GM12878 (cell line): ENCODE measurements around the gene CCDC68. TPM values are rescaled to one million over a fixed set of nuclear protein-coding genes. Genes with fewer than 3 reads are reported as not detected.

Source experiments
- ATAC-seq: fragments of 200-7000 bp; cut with Tn5 transposase; 3 replicates; pipeline ENCODE4 v1.9.1; 2020; ENCODE audit warnings: mild to moderate bottlenecking, moderate library complexity
- BruUV-seq: library from RNA; stranded (reverse); fragments of 400-500 nt; replicated peaks from 2 replicates; lab custom pipeline; 2021; lab: Mats Ljungman, UMichigan
- CTCF ChIA-PET: fragments of 300-600 bp; sonication (Branson Sonifier 250); formaldehyde crosslinking; extraction: SDS; loops from one replicate; lab custom pipeline; 2021; ENCODE audit warnings: inconsistent platforms; lab: Yijun Ruan, JAX
- POLR2A ChIA-PET: fragments of 350-600 bp; formaldehyde crosslinking; extraction: SDS; loops from one replicate; lab custom pipeline; 2021; ENCODE audit warnings: inconsistent platforms; lab: Charles Lee
- RAD21 ChIA-PET: fragments of 300-600 bp; sonication (Branson Sonifier 250); formaldehyde crosslinking; loops from one replicate; lab custom pipeline; 2023; ENCODE audit warnings: antibody characterized with exemption; ENCODE audit not compliant: unreplicated experiment; lab: Charles Lee
- SMC1A ChIA-PET: fragments of 300-600 bp; sonication (Branson Sonifier 250); formaldehyde crosslinking; loops from one replicate; lab custom pipeline; 2023; ENCODE audit not compliant: unreplicated experiment, uncharacterized antibody; lab: Charles Lee
- DNase-seq: peaks from one replicate; pipeline ENCODE4 v3.0.0-alpha.2; 2011; ENCODE audit warnings: low read depth, low spot score
- FAIRE-seq: peaks from 3 replicates; lab custom pipeline; 2011; peaks lifted over from hg19 to GRCh38; lab: Jason Lieb, UNC
- H2AFZ ChIP-seq: 2 replicates; pipeline ENCODE4 v1.6.0; 2011; ENCODE audit warnings: low read depth, low read length, control low read depth; ENCODE audit not compliant: control insufficient read depth
- H3K27ac ChIP-seq: 2 replicates; pipeline ENCODE4 v1.5.1; 2011; ENCODE audit warnings: control low read depth; ENCODE audit not compliant: control insufficient read depth, insufficient read depth
- H3K27me3 ChIP-seq, 2 experiments: replicated peaks in 1 of 2; 2 replicates each; pipeline versions ENCODE4 v1.6.0 to v1.6.1; 2011; ENCODE audit warnings: low read length in 1 of 2; ENCODE audit not compliant: control insufficient read depth in 2 of 2, insufficient read depth in 2 of 2
- H3K36me3 ChIP-seq, 2 experiments: 2 replicates each; pipeline ENCODE4 v1.5.1; 2011; ENCODE audit warnings: low read length in 1 of 2; ENCODE audit not compliant: control insufficient read depth in 2 of 2, insufficient read depth in 2 of 2
- H3K4me1 ChIP-seq: 2 replicates; pipeline ENCODE4 v1.6.1; 2011; ENCODE audit warnings: mild to moderate bottlenecking, low read length, moderate library complexity, mixed read lengths; ENCODE audit not compliant: control insufficient read depth, insufficient read depth
- H3K4me2 ChIP-seq: 2 replicates; pipeline ENCODE4 v1.6.0; 2011; ENCODE audit warnings: control low read depth; ENCODE audit not compliant: control insufficient read depth, insufficient read depth
- H3K4me3 ChIP-seq: fragments of 200-600 bp; sonication (generic); 2 replicates; pipeline ENCODE4 v1.5.1; 2016
- H3K79me2 ChIP-seq: 2 replicates; pipeline ENCODE4 v1.6.0; 2011; ENCODE audit warnings: low read length; ENCODE audit not compliant: control insufficient read depth, insufficient read depth
- H3K9ac ChIP-seq: 2 replicates; pipeline ENCODE4 v1.8.0; 2011; ENCODE audit warnings: low read length, control low read depth, mixed read lengths; ENCODE audit not compliant: control insufficient read depth, insufficient read depth
- H3K9me3 ChIP-seq: replicated peaks from 3 replicates; pipeline ENCODE4 v1.5.1; 2011; ENCODE audit warnings: mild to moderate bottlenecking, low read length; ENCODE audit not compliant: control insufficient read depth, insufficient read depth
- H4K20me1 ChIP-seq: 2 replicates; pipeline ENCODE4 v1.6.0; 2011; ENCODE audit not compliant: control insufficient read depth, insufficient read depth
- CHD2 ChIP-seq: IDR thresholded peaks from 2 replicates; pipeline ENCODE4 v1.6.1; 2011; ENCODE audit warnings: low read depth, low read length, improper control_type of control experiment, borderline replicate concordance
- E2F4 ChIP-seq: IDR thresholded peaks from 2 replicates; pipeline ENCODE4 v1.6.1; 2012; ENCODE audit warnings: low read depth, low read length, improper control_type of control experiment
- ELK1 ChIP-seq: IDR thresholded peaks from 2 replicates; pipeline ENCODE4 v1.6.1; 2012; ENCODE audit warnings: low read depth, low read length, improper control_type of control experiment
- ESRRA ChIP-seq: IDR thresholded peaks from 2 replicates; pipeline ENCODE4 v1.6.1; 2012; ENCODE audit warnings: mild to moderate bottlenecking, low read length, improper control_type of control experiment
- JUND ChIP-seq: IDR thresholded peaks from 2 replicates; pipeline ENCODE4 v1.6.1; 2012; ENCODE audit warnings: low read depth, mild to moderate bottlenecking, low read length, improper control_type of control experiment, moderate library complexity
- PAX8 ChIP-seq: fragments of 450-650 bp; IDR thresholded peaks from 2 replicates; pipeline ENCODE4 v1.6.1; 2017; ENCODE audit warnings: mild to moderate bottlenecking, moderate library complexity
- POLR2A ChIP-seq: IDR thresholded peaks from 2 replicates; pipeline ENCODE4 v1.6.1; 2011; ENCODE audit warnings: low read depth, mild to moderate bottlenecking, low read length
- SP1 ChIP-seq: IDR thresholded peaks from one replicate; pipeline ENCODE4 v1.6.1; 2011; ENCODE audit warnings: low read depth, low read length
- ZSCAN29 ChIP-seq: fragments of 450-650 bp; IDR thresholded peaks from 2 replicates; pipeline ENCODE4 v1.6.1; 2017; ENCODE audit warnings: mild to moderate bottlenecking, moderate library complexity
- WGBS: methylation state at CpG from one replicate; pipeline ENCODE4 v1.1.6; 2016; ENCODE audit warnings: low lambda C conversion rate; ENCODE audit not compliant: insufficient replicate concordance, insufficient coverage; ENCODE audit errors: missing lambda C conversion rate; 5-methylcytosine and 5-hydroxymethylcytosine counted together
- in situ Hi-C: fragments of 300-500 bp; cut with MboI; formaldehyde crosslinking; loops from 9 replicates; pipeline ENCODE4 v1.14.3; 2018; ENCODE audit warnings: mixed read lengths
- intact Hi-C: fragments of 100-400 bp; cut with micrococcal nuclease; formaldehyde crosslinking; loops from one replicate; pipeline ENCODE4 v1.14.2; 2022; ENCODE audit not compliant: unreplicated experiment
- polyA plus RNA-seq, 11 experiments: library from polyadenylated mRNA; depleted of rRNA in 4 of 11; unstranded in 6 of 11; stranded (reverse) in 5 of 11; fragments of >200 nt; fragmentation: Nextera tagmentation in 4 of 11; fragmentation: Illumina TruSeq in 1 of 11; extraction: Ambion mirVana in 4 of 11; extraction: Trizol in 1 of 11; gene quantifications; 1 replicate in 1 of 11; 2 replicates in 10 of 11; pipeline versions ENCODE4 v1.2.1 to v1.2.3, GENCODE V29; 2011 to 2016; ENCODE audit warnings: inconsistent platforms in 2 of 11, missing spikeins in 2 of 11, low read depth in 1 of 11
- total RNA-seq, 4 experiments: library from RNA; depleted of rRNA in 3 of 4; stranded (reverse); fragments of >200 nt in 3 of 4; fragmentation: Illumina TruSeq in 1 of 4; extraction: Trizol in 1 of 4; gene quantifications; 2 replicates each; pipeline versions ENCODE4 v1.2.1 to v1.2.3, GENCODE V29; 2013 to 2021
- TF ChIP-seq, protein P1 (sequence below): fragments of 450-650 bp; IDR thresholded peaks from 2 replicates; pipeline ENCODE4 v1.6.1; 2017; ENCODE audit warnings: mild to moderate bottlenecking, moderate library complexity
- TF ChIP-seq, protein P2 (sequence below): fragments of 450-650 bp; conservative IDR thresholded peaks from 2 replicates; pipeline ENCODE4 v1.6.1; 2017; ENCODE audit warnings: mild to moderate bottlenecking, moderate library complexity

The CCDC68 gene
- total and polyA plus RNA-seq, 10 of the 15 experiments (the other 5 are each of a cell fraction or from before 2014, with no cell fraction given), result 0.04 TPM; not detected in 9

DNA sequence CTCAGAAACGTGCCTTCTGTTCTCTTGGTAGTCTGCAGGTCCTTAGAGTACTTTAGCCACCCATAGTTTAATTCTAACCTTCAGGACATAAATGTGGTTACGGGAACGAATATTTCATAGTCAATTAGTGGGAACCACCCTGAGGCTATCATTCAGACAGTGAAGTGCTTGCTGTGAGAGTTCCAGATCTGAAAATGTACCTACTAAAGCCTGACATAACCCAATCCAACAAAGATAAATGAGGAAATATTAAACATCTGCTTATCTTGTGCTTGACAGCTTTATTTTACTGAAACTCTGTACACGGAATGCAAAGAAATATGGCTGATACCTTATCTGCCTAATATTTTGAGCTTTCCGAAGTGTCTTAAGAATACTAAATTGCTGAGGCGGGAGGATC is 88.0 kb downstream of the CCDC68 start:
- Histone ChIP-seq H4K20me1 (no peaks in the 10 kb centered on the region), H3K27me3 (no peaks in the 10 kb centered on the region), H3K79me2 (no peaks in the 10 kb centered on the region), H3K9ac (no peak overlapping the region), H2AFZ (no peak overlapping the region), H3K36me3 (no peaks in the 10 kb centered on the region), H3K4me1 (no peaks in the 10 kb centered on the region), H3K4me2 (no peak overlapping the region), H3K27ac (no peak overlapping the region), H3K4me3 (no peak overlapping the region), H3K9me3 (no peaks in the 10 kb centered on the region)
- intact Hi-C loops, result no loop called here
- DNase-seq, result no peak
- TF ChIP-seq JUND (no peak), PAX8 (no peak), POLR2A (no peak), E2F4 (no peak), ZSCAN29 (no peak), SP1 (no peak), ELK1 (no peak), ESRRA (no peak), CHD2 (no peak)
- TF ChIP-seq, protein P1, sequence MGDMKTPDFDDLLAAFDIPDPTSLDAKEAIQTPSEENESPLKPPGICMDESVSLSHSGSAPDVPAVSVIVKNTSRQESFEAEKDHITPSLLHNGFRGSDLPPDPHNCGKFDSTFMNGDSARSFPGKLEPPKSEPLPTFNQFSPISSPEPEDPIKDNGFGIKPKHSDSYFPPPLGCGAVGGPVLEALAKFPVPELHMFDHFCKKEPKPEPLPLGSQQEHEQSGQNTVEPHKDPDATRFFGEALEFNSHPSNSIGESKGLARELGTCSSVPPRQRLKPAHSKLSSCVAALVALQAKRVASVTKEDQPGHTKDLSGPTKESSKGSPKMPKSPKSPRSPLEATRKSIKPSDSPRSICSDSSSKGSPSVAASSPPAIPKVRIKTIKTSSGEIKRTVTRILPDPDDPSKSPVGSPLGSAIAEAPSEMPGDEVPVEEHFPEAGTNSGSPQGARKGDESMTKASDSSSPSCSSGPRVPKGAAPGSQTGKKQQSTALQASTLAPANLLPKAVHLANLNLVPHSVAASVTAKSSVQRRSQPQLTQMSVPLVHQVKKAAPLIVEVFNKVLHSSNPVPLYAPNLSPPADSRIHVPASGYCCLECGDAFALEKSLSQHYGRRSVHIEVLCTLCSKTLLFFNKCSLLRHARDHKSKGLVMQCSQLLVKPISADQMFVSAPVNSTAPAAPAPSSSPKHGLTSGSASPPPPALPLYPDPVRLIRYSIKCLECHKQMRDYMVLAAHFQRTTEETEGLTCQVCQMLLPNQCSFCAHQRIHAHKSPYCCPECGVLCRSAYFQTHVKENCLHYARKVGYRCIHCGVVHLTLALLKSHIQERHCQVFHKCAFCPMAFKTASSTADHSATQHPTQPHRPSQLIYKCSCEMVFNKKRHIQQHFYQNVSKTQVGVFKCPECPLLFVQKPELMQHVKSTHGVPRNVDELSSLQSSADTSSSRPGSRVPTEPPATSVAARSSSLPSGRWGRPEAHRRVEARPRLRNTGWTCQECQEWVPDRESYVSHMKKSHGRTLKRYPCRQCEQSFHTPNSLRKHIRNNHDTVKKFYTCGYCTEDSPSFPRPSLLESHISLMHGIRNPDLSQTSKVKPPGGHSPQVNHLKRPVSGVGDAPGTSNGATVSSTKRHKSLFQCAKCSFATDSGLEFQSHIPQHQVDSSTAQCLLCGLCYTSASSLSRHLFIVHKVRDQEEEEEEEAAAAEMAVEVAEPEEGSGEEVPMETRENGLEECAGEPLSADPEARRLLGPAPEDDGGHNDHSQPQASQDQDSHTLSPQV, result no peak
- TF ChIP-seq, protein P2, sequence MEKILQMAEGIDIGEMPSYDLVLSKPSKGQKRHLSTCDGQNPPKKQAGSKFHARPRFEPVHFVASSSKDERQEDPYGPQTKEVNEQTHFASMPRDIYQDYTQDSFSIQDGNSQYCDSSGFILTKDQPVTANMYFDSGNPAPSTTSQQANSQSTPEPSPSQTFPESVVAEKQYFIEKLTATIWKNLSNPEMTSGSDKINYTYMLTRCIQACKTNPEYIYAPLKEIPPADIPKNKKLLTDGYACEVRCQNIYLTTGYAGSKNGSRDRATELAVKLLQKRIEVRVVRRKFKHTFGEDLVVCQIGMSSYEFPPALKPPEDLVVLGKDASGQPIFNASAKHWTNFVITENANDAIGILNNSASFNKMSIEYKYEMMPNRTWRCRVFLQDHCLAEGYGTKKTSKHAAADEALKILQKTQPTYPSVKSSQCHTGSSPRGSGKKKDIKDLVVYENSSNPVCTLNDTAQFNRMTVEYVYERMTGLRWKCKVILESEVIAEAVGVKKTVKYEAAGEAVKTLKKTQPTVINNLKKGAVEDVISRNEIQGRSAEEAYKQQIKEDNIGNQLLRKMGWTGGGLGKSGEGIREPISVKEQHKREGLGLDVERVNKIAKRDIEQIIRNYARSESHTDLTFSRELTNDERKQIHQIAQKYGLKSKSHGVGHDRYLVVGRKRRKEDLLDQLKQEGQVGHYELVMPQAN, result no peak
- in situ Hi-C loops, result no loop called here
- POLR2A ChIA-PET, result no interaction called here
- 41% methylated on average over 6 of the region's 6 CpGs for WGBS
- SMC1A ChIA-PET, result no interaction called here
- CTCF ChIA-PET, result no interaction called here
- BruUV-seq, result no TSS peak
- RAD21 ChIA-PET, result no interaction called here
- no peak for ATAC-seq
- no peak for FAIRE-seq
